Sigmoid colon (tissue), 4 donors: Measurements from ENCODE around the gene UQCC2.

Experiments used
- CTCF ChIP-seq, 4 experiments: fragments of 450-650 bp in 3 of 4; fragments of 200-600 bp in 1 of 4; IDR thresholded peaks; one replicate each; pipeline ENCODE4 v1.5.1; 2016 to 2019; ENCODE audit warnings: antibody characterized with exemption in 4 of 4, mild to moderate bottlenecking in 3 of 4, moderate library complexity in 2 of 4
- EP300 ChIP-seq, 4 donors: sonication (generic); formaldehyde crosslinking; IDR thresholded peaks; one replicate each; pipeline ENCODE4 v1.6.1; 2017; ENCODE audit warnings: antibody characterized with exemption in 4 of 4
- POLR2A ChIP-seq, 2 donors: fragments of 450-650 bp; IDR thresholded peaks; one replicate each; pipeline ENCODE4 v1.6.1; 2016; ENCODE audit warnings: antibody characterized with exemption in 2 of 2, mild to moderate bottlenecking in 2 of 2, moderate library complexity in 2 of 2
- POLR2AphosphoS5 ChIP-seq, 4 donors: sonication (generic); formaldehyde crosslinking; IDR thresholded peaks; one replicate each; pipeline ENCODE4 v1.6.1; 2017; ENCODE audit warnings: antibody characterized with exemption in 4 of 4

DNA sequence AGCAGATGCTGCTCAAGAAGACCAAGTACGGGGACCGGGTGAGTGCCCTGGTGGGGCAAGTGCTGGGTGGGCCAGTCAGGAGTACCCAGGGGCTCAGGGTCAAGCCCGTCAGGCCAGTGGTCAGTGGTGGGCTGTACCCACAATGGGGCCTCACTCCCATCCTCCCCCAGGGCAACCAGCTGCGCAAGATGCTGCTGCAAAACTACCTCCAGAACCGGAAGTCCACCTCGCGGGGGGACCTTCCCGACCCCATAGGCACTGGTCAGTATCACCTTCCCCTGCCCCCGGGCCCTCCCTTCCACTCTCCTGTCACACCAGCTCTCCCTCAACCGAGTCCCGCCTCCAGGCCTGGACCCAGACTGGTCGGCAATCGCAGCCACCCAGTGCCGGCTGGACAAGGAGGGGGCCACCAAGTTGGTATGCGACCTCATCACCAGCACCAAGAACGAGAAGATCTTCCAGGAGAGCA, 27.0 kb downstream of the UQCC2 start:
- no peak for TF ChIP-seq POLR2A (IDR thresholded peaks at IDR 0.05)
- TF ChIP-seq POLR2AphosphoS5 (IDR thresholded peaks at IDR 0.05) = no peak
- no peak for TF ChIP-seq CTCF (IDR thresholded peaks at IDR 0.05)
- no peak for TF ChIP-seq EP300 (IDR thresholded peaks at IDR 0.05)
